ENCODE results near the gene PARP11.

- TF ChIP-seq POLR2A (IDR thresholded peaks at IDR 0.05; ENCODE audit: low read depth, low read length) (no peak), TAF1 (IDR thresholded peaks at IDR 0.05; ENCODE audit: borderline replicate concordance, low read depth, low read length) (no peak)
Measured at GRCh38 chr12:3904999-3905398, 31.8 kb upstream of the PARP11 start.
